Psoas muscle (tissue), 8 donors: ENCODE results near the gene UPF1. TPM values are rescaled to one million over a fixed set of nuclear protein-coding genes. Genes with fewer than 3 reads are reported as not detected.

Source experiments
- ATAC-seq, 4 donors: fragments of 200-7000 bp; cut with Tn5 transposase; one replicate each; pipeline ENCODE4 v1.9.1; 2020; ENCODE audit warnings: moderate library complexity in 3 of 4, mild to moderate bottlenecking in 2 of 4
- DNase-seq, 2 donors: peaks; one replicate each; pipeline ENCODE4 v3.0.0-alpha.2; 2020
- H3K27ac ChIP-seq: fragments of 200-600 bp; one replicate; pipeline ENCODE4 v1.8.0; 2022
- H3K27me3 ChIP-seq, 3 donors: fragments of 200-600 bp in 1 of 3; one replicate each; pipeline versions ENCODE4 v1.6.1 to v1.8.0; 2013 to 2022; ENCODE audit warnings: low read length in 2 of 3, mild to moderate bottlenecking in 2 of 3, moderate library complexity in 1 of 3; ENCODE audit not compliant: insufficient read depth in 3 of 3
- H3K36me3 ChIP-seq, 2 donors: fragments of 200-600 bp in 1 of 2; one replicate each; pipeline versions ENCODE4 v1.6.1 to v1.8.0; 2013 to 2022; ENCODE audit warnings: low read depth in 1 of 2, mild to moderate bottlenecking in 1 of 2, moderate library complexity in 1 of 2; ENCODE audit not compliant: insufficient read depth in 1 of 2
- H3K4me1 ChIP-seq: fragments of 200-600 bp; one replicate; pipeline ENCODE4 v1.8.0; 2022
- H3K4me3 ChIP-seq: fragments of 200-600 bp; one replicate; pipeline ENCODE4 v1.8.0; 2022; ENCODE audit warnings: mild to moderate bottlenecking
- H3K9me3 ChIP-seq: fragments of 200-600 bp; one replicate; pipeline ENCODE4 v1.8.0; 2022
- WGBS, 3 donors: extraction: QIAGEN DNeasy Blood & Tissue Kit; methylation state at CpG; one replicate each; pipeline versions ENCODE4 v1.1.6 to v1.1.7; 2013; 5-methylcytosine and 5-hydroxymethylcytosine counted together
- intact Hi-C, 2 donors: fragments of 100-400 bp; cut with DNase I; formaldehyde crosslinking; loops; one replicate each; pipeline versions ENCODE4 v1.11.0 to v1.14.2; 2022
- polyA plus RNA-seq, 3 donors: library from polyadenylated mRNA; stranded (reverse); fragments of 200-250 nt; gene quantifications; one replicate each; pipeline ENCODE4 v1.2.3, GENCODE V29; 2013
- total RNA-seq, 4 donors: library from RNA; stranded (reverse); fragmentation: NEBNext Ultra II Directional in 2 of 4; extraction: Animal tissue kit (Norgen Biotek cat#: 25700) in 2 of 4; gene quantifications; one replicate each; pipeline versions ENCODE4 v1.2.1 to v1.2.4, GENCODE V29; 2021 to 2023
- TF ChIP-seq, protein P1 (sequence below): fragments of 200-600 bp; IDR thresholded peaks from one replicate; pipeline ENCODE4 v1.8.0; 2022; ENCODE audit warnings: antibody characterized with exemption
- donor health status: healthy with polysubstance abuse.
- donor health status: DM: no; HTN: no; CAD: no; lungs with moderate emphysema.
- donor health status: Bipolar disorder and iron deficiency.
- donor health status: healthy.
- donor health status: DM: yes; HTN: yes; CAD: no.
- donor health status: DM: no; HTN: no; CAD: no.
- donor health status: DM: no; HTN: no; CAD: no.
- donor health status: DM: yes; HTN: yes; CAD: no.

UPF1 gene
- total and polyA plus RNA-seq, 7 donors, result 15.6 to 45.0 (median 34.6) TPM

DNA sequence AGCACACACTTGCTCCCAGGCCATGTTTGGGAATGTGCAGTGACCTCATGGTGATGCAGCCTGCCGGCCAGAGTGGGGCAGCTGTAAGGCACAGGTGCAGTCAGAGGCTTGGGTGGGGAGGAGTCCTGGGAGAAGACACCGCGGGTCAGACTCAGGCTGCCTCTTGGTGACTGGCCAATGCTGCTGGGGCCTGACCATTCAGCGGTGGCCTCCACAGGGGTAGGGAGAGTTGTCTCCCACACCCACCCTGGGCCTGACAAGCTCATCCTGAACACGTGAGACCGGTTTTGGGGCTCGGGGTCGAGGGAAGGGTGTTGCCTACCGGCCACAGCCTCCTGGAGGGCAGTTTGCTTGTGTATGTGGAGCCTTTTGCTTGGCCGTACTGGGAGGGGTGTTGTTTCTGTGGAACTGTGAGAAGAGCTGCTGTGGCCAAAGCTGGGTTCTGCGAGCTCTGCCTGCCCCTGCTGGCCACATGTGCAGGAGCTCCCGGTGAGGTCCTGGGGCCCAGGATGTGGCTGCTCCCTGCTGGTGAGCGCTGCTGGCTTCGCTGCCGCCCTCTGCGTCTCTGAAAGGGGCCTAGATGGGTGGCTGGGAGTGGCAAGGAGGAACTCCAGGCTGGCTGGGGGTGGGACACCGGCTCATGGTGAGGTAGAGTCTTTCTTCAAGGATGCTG, 22.1 kb downstream of the UPF1 start:
- H3K4me3 ChIP-seq, result no peak overlapping the region
- H3K27ac ChIP-seq, result no peak overlapping the region
- no peaks in the 10 kb centered on the region for H3K27me3 ChIP-seq
- TF ChIP-seq, protein P1, sequence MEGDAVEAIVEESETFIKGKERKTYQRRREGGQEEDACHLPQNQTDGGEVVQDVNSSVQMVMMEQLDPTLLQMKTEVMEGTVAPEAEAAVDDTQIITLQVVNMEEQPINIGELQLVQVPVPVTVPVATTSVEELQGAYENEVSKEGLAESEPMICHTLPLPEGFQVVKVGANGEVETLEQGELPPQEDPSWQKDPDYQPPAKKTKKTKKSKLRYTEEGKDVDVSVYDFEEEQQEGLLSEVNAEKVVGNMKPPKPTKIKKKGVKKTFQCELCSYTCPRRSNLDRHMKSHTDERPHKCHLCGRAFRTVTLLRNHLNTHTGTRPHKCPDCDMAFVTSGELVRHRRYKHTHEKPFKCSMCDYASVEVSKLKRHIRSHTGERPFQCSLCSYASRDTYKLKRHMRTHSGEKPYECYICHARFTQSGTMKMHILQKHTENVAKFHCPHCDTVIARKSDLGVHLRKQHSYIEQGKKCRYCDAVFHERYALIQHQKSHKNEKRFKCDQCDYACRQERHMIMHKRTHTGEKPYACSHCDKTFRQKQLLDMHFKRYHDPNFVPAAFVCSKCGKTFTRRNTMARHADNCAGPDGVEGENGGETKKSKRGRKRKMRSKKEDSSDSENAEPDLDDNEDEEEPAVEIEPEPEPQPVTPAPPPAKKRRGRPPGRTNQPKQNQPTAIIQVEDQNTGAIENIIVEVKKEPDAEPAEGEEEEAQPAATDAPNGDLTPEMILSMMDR, result no peak
- H3K4me1 ChIP-seq, result peaks cover 20% of the 10 kb centered on the region
- intact Hi-C loops, result no loop called here
- 80 to 81% (median 81%) methylated on average over 17 of the region's 17 CpGs for WGBS, 3 donors
- ATAC-seq, result no peak
- H3K36me3 ChIP-seq, result peaks cover 0 to 91% of the 10 kb centered on the region in 2 donors
- H3K9me3 ChIP-seq, result no peaks in the 10 kb centered on the region
- DNase-seq, result peak in 1 of 2 donors; percentile 11

DNA sequence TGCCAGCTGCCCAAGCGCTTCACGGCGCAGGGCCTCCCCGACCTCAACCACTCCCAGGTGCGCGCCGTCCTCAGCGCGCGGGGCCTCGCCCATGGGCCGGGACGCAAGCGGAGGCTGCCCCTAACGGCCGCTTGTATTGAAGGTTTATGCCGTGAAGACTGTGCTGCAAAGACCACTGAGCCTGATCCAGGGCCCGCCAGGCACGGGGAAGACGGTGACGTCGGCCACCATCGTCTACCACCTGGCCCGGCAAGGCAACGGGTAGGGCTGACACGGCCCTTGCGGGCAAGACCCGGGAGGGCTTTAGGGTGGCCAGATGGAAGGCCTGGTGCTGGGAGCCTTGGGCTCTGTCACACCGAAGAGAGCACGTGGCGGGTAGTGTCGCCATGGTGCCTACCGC, 23.2 kb downstream of the UPF1 start:
- Histone ChIP-seq H3K27me3 (no peaks in the 10 kb centered on the region), H3K4me3 (no peak overlapping the region), H3K27ac (no peak overlapping the region), H3K9me3 (no peaks in the 10 kb centered on the region), H3K36me3 (peaks cover 0 to 99% of the 10 kb centered on the region in 2 donors), H3K4me1 (peaks cover 20% of the 10 kb centered on the region)
- DNase-seq, result peak in 1 of 2 donors; percentile 8
- intact Hi-C loops, result no loop called here
- no peak for ATAC-seq
- 91 to 95% (median 94%) methylated on average over 33 of the region's 33 CpGs for WGBS, 3 donors
- TF ChIP-seq, protein P1, result no peak

DNA sequence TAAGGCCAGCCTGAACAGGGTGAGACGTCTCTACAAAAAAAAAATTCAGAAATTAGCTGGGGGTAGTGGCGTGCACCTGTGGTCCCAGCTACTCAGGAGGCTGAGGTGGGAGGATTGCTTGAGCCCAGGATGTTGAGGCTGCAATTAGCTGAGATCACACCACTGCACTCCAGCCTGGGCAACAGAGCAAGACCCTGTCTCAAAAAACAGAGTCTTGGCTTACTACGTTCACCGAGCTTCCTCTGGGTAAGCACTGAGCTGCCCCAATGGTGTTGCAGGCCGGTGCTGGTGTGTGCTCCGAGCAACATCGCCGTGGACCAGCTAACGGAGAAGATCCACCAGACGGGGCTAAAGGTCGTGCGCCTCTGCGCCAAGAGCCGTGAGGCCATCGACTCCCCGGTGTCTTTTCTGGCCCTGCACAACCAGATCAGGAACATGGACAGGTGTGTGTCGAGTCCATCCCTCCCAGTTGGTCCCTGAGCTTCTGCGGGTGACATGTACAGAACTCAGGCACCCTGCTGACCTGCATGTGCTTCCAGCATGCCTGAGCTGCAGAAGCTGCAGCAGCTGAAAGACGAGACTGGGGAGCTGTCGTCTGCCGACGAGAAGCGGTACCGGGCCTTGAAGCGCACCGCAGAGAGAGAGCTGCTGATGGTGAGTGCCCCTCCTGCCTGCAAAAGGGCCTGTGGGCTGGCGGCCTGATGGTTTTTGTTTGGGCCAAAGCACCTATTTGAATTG, 24.1 kb downstream of the UPF1 start:
- no peaks in the 10 kb centered on the region for H3K27me3 ChIP-seq
- TF ChIP-seq, protein P1, result no peak
- ATAC-seq (no peak), DNase-seq (no peak)
- H3K36me3 ChIP-seq, result peaks cover 0 to 99% of the 10 kb centered on the region in 2 donors
- peaks cover 16% of the 10 kb centered on the region for H3K4me1 ChIP-seq
- 89 to 90% (median 90%) methylated on average over 22 to 27 of the region's 27 CpGs for WGBS, 3 donors
- no peaks in the 10 kb centered on the region for H3K9me3 ChIP-seq
- no peak overlapping the region for H3K4me3 ChIP-seq
- H3K27ac ChIP-seq, result no peak overlapping the region
- intact Hi-C loops, result no loop called here

DNA sequence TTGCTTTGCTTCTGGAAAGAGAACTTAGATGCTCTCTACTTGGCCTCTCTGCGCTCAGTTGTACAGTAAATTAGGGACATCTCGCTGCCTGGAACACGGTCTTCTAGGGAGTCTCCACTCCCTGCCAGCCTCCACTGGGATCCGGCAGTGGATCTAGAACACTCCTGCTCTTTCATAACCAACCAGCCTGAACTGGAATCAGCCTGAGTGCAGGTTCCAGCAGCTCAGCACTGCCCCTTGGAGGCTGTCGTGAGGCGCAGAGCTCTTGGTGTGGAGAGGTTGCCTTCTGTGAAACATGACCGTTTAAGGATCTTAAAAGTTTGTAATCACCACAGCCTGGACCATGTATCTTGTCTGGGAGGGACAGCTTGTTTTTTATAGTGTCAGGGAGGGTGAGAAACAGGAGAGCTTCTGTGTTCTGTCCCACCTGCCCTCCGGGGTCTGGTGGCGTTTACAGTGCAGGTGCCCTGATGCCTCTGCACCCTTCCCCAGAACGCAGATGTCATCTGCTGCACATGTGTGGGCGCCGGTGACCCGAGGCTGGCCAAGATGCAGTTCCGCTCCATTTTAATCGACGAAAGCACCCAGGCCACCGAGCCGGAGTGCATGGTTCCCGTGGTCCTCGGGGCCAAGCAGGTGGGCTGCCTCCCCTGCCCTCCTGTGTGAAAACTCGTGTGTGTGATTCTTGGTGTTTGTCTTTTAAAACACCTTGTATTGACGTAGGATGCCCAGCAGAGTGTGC, 24.8 kb downstream of the UPF1 start:
- DNase-seq, result peak in 1 of 2 donors; percentile 11
- intact Hi-C loops, result no loop called here

More for the DNA sequence above, 24.8 kb downstream of the UPF1 start:
- Histone ChIP-seq H3K9me3 (no peaks in the 10 kb centered on the region), H3K4me1 (peaks cover 15% of the 10 kb centered on the region), H3K4me3 (no peak overlapping the region), H3K36me3 (peaks cover 0 to 99% of the 10 kb centered on the region in 2 donors), H3K27me3 (no peaks in the 10 kb centered on the region), H3K27ac (no peak overlapping the region)
- peak in 1 of 4 donors; percentile 40 for ATAC-seq
- TF ChIP-seq, protein P1, result peak; percentile 9
- 82 to 83% (median 83%) methylated on average over 22 of the region's 22 CpGs for WGBS, 3 donors
